Measurements from ENCODE around the gene ANKRD9.

- TF ChIP-seq CTCF (IDR thresholded peaks at IDR 0.05; ENCODE audit: extremely low read depth in 1 of 2, insufficient read depth in 1 of 2, low read depth in 1 of 2, low read length in 2 of 2) (no peak), FOS (IDR thresholded peaks at IDR 0.05; ENCODE audit: borderline replicate concordance, insufficient read depth, low read length) (no peak), POLR2A (IDR thresholded peaks at IDR 0.05; ENCODE audit: low read depth, low read length) (no peak)
Observed at GRCh38 chr14:102487204-102487577, 22.4 kb downstream of the ANKRD9 start.
